ENCODE results near the gene PLCH2. TPM values are rescaled to one million over a fixed set of nuclear protein-coding genes. Genes with fewer than 3 reads are reported as not detected.
A peak's percentile ranks its signal among the peaks of the same experiment; 100 is the strongest.
"Not testable (repeated sequence)": the region's sequence is repeated elsewhere in the genome, so short reads cannot be mapped to it uniquely, and the experiment has no call there.

Gene PLCH2
- total RNA-seq, 1 donor from 2014 or later: under 0.01 TPM

DNA sequence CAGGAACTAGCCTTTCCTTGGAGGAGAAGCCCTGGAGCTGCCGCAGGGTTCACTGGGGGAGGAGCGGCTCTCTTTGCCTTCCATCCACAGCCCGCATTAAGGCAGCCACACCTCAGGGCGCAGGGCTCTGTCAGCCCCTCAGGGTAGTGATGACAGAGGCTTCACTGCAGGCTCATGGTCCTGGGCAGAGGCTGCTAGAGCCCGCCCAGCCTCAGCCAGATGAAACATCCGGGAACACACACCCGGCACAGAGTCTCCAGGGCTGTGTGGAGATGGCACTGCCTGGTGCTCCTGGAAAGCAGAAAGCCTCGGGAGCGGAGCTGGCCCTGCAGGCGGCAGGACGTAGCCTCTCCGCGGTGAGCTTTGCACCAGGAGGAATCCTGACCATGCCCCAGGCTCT, 34.3 kb upstream of the PLCH2 start:
- DNase-seq: no peak

DNA sequence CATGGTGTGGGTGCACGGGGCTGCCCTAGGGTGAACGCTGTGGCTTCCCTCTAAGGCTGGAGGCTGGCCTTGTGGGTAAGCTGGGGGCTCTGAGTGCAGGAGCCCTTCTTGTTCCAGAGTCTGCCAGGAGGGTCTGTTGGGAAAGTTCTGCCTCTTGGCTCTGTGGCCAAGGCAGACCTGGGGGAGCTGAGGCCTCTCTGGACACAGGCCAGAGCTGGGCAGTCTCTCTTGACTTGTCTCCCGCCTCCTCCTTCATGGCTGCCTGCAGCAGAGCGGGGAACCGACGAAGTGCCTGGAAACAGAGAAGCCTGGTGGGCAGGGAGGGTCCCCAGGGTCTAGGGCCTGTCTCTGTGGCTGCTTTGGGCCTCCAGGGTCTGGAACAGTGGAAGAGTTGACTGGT, 33.4 kb upstream of the PLCH2 start:
- DNase-seq: no peak

DNA sequence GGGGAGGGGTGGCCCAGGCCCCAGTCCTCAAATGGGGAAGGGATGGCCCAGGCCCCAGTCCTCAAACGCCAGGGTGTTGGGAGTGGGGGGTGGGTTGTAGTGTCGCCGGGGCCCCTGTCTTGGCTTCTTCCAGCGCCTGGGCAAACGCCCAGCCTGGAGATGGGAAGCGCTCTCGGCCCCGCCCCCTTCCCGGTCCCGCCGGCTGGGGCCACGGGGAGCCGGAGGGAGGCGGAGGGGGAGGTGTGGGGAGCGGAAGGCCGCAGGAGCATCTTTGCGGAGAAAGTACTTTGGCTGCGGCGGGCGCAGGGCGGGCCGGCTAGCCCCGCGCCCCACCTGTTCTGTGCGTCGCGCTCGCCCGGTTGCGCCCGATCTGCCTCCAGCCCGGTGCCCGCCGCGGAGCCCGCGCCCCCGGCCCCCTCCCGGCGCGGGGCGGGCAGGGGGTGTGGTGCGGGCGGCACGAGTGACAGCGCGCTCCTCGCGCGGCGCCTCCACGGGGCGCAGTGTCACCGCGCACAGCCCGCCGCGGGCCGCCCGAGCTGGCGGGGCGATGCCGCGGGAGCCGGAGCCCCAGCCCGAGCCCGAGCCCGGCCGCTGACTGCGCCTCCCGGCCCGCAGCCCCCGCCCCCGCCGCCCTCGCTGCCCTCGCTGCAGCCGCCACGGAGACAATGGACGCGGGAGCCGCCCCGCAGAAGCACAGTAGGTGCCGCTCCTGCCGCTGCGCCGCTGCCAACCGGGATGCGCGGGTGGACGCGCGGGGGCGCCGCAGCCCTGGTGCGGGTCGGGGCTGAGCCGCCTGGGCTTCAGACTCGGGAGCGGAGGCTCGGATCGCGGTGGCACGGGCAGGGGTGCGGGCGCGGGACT, 32.6 kb upstream of the PLCH2 start:
- DNase-seq: peak; percentile 43

DNA sequence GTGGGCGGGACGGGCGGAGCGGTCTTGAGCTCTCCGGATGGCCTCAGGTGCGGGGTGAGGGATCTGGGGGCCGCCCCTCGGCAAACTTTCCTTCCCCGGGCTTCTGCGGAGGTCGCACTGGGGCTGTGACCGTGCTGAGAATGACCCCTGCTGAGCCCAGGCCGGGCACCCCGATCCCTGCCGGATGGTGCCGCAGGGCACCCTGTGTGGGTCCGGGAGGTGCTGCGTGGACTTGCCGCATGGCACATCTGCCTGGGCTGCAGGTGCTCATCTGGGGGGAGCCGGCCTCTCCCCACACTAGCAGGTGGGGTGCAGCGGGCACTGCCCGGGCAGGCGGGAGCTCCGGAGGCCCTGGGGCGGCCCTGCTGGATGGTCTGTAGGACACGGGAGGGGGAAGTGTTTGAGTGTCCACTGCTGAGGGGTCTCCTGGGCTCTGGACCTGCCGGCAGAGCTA, 31.9 kb upstream of the PLCH2 start:
- DNase-seq: no peak

DNA sequence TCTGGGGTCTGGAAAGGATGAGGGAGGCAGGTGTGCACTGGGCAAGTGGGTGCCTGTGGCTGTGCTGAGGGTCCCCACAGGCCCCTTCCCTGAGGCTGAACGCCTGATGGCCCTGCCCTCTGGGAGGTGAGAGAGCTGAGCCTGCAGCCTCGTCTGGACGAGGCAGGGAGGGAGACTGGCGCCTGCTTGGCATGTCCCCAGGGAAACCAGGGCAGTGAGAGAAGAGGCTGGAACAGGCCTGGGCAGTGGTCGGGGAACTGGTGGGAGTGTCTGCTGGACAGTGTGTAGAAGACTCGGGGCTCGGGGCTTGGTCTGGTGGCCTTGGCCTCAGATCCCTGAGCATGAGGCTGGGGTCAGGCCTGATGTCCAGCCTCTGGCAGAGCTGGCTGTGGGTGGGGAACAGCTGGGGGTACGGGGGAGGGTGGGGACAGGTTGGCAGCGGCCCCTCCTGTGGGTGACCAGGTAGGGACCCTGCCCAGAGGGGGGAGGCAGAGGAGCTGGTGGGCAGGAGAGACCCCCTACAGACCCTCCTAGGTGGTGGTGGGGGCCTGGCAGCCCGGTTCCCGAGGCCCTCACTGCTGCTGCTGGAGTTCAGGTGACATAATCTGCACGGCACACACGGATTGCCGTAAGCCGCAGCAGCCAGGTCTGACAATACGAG, 30.8 kb upstream of the PLCH2 start:
- DNase-seq: no peak

DNA sequence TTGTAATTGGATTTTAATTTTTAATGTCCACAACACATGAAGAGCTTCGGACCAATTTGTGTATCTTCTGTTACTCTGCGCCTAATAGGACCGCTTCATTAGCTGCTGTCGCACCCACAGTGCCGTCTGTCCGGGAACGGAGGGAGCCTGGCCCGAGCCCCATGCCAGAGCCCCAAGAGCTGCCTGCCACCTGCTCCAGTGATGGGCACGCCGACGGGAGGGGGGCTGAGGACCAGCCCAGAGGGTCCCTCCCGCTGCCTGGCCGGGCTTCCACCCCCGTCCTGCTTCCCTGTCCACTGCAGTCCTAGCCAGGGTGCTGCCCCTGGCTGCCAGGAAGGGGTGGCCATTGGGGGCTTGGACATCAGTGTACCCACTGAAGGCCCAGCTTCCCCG, 30.3 kb upstream of the PLCH2 start:
- DNase-seq: no peak

DNA sequence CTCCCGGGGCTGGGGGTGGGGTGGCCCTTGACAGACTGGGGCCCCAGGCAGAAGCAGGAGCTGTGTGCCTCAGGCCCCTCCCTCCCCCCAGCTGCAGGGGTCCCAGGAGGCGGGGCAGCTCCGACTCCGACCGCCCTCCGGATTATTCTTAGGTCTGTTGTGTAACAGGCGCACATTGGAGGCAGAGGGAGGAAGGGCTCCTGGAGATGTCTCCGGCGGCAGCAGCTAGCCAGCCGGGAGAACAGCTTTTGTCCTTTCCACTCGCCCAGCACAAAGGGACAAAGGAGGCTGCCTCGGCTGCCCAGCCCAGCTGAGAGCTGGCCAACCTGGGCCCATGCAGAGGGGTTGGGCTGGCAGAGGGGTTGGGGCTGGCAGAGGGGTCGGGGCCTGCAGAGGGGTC, 29.7 kb upstream of the PLCH2 start:
- no peak for DNase-seq

DNA sequence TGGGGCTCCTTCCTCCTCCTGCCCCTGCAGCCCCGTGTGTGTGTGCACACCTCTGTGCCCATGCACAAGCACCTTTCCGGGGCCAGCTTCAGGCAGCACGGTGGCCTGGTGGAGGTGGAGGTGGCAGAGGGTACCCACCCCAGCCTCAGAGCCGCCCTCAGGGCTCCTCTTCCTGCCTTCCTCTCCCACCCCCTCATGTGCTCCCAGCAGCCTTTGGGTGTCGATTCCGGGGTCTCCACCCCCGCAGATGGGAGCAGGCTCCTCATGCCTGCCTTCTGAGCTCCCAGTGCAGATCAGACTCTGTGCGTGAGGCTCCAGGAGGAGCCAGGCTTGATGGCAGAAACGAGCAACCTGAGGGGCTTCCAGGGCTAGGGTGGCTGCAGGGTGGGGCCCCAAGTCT, 29.2 kb upstream of the PLCH2 start:
- no peak for DNase-seq

DNA sequence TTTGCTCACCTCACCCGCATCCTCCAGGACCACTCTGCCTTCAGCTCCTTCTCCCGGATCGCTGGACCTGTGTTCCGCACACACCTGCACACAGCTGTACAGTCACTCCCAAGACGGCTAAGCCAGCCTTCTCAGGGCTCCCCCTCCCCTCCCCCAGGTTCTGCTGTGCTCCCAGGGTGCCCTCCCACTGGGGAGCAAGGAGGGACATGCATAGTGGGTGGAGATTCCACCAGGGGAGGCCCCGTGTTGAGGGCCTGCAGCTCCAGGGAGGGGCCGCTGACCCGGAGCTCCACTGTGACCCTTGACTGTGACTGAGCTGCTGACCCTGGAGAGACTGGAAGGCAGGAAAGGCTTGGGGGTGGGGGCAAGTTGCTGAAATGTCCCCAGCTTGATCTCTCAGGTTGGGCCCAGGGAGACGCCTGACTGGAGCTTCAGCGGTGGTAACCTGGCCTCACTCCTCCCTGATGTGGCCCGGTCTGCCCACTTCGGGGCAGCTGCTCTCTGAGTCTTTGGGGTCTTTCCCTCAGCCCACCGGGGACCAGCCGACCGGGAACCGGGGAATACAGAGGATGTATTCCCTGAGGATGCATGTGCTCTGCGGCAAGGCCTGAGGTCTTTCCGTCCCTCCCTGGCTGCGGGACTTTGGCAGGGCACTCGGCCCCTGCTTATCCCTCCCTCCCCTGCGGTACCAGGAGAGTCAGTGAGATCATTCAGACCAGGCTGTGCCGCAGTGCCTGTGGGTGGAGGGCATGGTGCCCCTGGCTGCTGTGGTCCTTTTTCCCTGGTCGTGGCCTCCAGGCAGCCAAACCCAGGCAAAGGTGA, 28.6 kb upstream of the PLCH2 start:
- DNase-seq: no peak

DNA sequence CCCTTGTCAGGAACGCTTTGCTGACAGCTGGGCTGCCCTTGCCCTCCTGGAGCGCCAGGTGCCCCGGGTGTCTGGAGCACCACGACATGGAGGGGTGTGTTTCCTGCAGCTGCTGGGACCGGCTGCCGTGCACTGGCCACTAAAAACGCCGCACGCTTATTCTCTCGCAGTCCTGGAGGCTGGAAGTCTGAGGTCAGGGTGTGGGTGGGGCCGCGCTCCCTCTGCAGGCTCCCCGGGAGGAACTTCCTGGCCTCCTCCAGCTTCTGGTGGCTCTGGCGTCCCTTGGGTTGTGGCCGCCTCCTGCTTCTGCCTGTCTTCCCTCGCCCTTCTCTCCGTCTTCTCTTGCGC, 28.0 kb upstream of the PLCH2 start:
- DNase-seq: peak; percentile 27

DNA sequence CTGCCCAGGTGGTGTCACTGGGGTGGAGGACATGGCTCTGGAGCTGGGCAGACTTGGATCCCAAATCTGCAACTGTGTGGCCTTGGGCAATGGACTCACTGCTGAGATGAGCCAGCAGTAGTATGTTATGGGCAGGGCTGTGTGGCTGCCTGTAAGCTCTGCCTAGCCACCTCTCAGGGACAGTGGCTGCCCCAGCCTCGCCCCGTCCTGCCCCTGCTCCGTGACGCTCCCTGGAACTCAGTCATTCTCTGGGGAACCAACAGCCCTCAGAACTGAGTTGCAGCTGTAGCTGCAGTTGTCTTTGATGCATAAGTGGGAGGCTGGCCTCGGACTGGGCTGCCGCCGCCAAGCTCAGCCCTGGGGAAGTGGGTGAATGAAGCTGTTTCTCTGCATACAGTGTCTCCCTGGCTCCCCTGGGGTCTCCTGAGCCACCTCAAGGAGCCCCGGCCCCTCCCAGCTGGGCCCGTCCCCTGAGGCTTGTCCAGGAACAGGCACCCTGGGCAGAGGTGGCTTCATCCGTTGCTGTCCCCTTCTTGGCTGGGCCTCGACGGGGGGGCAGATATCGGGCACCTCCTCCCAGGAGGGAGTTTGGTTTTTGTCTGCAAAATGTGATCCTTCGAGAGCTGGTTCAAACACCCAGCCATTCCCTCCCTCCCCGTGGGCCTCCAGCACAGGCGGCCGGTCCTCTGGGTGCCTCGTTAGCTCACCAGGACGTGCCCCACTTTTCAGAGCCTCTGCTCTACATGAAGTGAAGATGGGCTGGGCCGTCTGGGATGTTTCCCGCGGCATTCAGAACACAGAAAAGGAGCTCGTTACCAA, 26.2 kb upstream of the PLCH2 start:
- no peak for DNase-seq

DNA sequence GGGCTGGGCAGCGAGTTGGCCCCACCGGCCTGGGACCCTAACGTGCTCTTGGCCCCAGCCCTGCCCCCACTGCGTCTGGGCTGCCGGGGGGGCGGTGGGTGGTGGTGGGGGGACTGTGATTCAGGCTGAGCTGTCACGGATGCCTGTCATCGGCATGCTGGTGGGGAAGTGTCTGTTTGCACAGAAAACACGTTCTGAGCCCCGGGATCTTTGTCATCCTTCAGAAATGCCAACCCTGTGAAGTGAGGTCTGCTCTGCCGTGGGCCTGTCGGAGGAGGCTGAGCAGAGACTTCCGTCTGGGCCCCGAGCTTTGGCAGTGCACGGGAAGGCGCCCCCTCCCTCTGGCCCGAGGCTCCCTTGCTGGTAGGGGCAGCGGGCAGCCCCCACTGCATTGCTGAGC, 24.3 kb upstream of the PLCH2 start:
- peak; percentile 71 for DNase-seq

DNA sequence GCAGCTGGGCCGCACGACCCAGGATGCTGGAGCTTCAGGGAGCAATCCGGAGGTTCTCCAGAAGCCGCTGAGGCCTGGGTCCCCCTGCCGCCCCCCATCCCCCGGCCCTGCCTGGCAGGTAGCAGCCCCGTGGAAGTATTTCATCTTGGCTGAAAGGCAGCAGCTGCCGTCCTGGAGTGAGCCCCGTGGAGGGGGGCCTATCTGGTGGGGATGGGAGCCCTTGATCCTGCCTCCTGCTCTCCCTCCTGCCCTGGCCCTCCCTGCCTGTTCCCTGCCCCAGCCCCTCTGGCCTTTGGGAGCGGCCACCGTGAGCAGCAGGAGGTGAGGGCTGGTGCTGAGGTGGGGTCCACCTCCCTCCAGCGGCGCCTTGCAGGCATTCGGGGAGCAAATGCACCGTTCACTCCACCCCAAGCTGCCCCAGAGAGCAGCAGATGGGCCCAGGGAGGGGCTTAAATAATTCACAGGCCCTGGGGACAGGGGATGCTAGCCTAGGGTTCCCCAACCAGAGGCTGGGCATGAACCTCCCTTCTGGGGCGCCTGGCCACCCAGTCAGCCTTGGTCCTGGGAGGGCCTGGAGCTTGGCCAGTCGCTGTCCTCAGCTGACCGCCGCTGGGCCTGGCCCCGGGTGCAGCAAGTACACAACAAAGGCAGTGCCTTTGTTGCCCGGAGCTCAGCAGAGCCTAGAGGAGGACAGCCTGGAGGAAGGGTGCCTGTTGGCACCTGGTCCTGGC, 23.7 kb upstream of the PLCH2 start:
- DNase-seq: no peak

DNA sequence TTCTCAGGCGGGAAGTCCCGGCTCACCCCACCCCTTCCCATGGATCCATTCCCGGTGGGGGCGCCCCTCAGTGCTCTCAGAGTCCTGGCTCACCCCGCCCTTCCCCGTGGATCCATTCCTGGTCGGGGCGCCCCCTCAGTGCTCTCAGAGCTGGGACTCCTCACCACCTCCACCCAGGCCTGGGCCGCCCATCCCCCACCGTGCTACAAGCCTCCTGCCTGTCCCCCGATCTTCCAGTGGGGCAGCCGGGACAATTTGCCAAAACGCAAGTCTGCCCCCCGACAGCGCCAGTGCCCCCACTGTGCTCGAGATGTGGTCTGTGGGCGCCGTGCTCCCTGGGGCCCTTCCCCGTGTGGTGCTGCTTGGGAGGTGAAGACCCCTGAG, 23.2 kb upstream of the PLCH2 start:
- no peak for DNase-seq

DNA sequence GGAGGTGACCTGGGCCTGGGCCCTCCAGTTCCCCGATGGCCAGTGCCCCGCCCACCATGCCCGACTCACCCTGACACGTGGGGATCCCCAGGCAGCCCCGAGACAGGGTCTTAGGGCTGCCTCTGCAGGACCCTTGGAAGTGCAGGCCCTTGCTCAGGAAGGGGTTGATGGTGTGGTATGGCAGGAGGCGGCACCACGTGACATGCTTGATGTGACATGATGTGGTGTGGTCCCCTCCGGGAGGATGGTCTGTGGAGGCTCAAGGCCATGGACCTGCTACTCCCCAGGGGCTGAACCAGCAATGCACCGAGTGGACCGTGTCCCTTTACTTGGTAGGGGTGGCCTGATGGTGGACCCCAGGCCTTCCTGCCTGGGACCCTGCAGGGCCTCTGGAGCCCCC, 21.9 kb upstream of the PLCH2 start:
- no peak for DNase-seq

DNA sequence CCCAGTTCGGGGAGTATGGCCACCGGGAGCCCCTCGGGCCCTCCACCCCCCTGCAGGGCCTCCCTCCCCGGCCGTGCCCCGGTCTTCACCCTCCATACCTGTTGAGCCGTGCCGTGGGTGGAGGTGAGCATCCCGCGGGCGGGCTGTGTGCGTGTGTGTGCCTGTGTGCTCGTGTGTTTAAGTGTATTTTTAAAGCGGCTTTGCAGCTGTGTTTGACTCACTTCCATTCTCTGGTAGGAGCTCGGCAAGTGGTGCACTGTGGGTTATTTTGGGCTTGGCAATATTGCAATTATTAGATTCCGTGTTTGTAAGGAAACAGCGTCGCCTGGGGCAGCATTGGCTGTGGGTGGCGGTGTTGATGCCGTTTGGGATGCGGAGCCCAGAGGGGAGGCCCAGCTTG, 20.3 kb upstream of the PLCH2 start:
- no peak for DNase-seq

DNA sequence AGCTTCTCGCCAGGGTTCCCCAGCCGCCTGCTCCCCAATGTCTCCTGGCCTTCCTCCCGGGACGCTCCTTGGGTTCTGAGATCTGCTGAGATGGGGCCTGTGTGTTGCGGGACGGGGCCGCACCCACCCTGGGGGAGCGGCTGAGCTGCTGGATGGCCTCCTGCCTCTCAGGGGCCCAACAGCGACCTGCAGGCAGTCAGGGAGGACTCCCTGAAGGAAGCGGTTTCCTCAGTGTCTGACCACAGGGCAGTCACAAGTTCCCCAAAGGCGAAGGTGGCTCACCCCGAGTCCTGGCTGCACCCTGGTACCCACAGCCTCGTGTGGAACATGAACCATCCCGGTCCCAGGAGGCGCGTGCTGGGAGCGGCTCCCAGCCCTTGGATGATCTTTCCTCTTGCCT, 18.6 kb upstream of the PLCH2 start:
- no peak for DNase-seq

DNA sequence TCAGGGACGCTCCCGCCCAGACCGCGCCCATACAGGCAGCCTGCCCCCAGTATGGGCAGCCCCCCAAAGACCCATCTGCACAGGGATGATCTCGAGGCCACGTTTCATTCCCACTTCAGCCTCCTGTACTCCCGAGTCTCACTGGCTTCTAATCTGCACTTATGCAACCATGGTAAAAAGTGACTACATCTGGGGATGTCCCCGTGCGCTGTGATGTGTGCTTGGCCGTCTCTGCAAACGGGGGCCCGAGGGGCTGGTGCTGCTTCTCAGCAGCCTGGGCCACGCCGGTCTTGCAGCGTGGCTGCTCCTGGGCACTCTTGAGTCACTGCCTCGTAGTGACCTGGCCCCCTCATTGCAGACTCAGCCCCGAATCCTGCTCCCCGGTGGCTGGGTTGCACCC, 17.4 kb upstream of the PLCH2 start:
- DNase-seq: no peak

DNA sequence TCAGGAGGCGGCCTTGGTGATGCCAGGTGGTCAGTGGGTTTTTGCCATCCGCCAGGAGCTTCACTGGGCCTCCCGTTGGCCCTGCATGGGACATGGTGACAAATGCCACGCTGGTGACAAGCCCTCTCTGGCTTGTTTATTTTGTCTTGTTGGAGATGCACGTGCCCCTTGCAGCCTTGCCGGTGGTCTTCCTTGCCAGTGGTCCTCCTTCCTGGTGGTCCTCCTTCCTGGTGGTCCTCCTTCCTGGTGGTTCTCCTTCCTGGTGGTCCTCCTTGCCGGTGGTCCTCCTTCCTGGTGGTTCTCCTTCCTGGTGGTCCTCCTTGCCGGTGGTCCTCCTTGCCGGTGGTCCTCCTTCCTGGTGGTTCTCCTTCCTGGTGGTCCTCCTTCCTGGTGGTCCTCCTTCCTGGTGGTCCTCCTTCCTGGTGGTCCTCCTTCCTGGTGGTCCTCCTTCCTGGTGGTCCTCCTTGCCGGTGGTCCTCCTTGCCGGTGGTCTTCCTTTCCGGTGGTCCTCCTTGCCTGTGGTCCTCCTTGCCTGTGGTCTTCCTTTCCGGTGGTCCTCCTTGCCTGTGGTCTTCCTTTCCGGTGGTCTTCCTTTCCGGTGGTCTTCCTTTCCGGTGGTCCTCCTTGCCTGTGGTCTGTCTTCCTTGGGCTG, 16.9 kb upstream of the PLCH2 start:
- DNase-seq: not testable (repeated sequence)

DNA sequence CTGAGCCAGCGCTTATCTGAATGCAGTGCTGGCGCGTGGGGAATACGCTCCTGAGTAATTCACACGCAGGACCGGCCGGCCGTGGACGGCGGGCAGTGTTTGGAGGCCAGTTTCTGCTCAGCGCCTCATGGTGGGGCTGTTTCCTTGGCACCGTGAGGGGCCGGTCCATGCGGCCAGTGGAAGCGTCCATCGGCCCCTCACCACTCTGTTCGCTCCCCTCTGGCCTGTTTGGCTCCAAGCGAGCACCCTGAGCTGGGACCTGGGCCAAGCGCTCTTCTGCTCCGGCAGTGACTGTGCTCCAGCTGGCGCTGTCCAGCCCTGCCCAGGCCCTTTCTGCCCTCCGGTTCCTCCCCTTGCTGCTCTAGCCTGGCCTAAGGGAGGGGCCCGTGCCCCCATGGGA, 16.3 kb upstream of the PLCH2 start:
- peak; percentile 44 for DNase-seq

DNA sequence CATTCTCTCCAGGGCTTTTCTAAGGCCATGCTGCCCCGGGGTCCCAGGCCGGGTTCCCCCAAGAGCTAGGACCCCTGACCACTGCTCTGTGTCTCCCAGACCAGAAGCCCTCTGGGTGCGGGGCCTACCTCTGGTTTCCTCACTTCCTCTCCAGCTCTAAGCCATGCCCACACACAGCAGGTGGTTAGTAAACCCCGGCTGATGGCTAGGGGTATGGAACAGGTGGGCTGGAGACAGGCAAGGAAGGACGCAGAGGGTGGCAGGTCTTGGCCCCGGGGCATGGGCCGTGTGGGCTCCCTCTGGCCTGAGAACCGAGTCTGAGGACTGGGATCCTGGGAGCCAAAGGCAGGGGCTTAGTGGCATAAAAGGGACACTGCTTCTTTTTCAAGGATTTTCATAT, 15.9 kb upstream of the PLCH2 start:
- no peak for DNase-seq

All from dermis blood vessel endothelial cell (primary cell).